NCI-H2107 treated with DMSO at 0.1 percent for 48 hours (cell line): ENCODE data around the gene ZNF536.

Experiments used
- DNase-seq: peaks from one replicate; lab custom pipeline; 2025; ENCODE audit not compliant: unreplicated experiment; lab: John Stamatoyannopoulos, UW

The ZNF536 gene

DNA sequence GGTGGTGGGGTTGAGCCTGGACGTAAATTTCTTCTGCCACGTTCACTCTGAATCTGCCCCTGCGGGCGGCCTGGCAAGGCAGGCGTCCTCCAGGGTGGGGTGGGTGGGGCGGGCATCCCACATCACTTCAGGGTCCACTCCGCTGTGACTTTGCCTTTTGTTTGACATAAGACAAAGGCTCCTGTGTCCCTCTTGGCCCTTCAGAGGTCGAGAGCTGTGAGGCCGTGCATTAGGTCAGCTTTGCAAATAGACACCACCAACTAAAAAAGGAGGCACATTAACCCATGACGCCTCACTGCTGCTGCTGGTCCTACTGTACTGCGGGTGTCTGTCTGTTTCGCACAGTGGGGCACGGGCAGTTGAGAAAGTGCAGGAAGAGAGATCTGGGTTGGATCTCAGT lies 10.5 kb upstream of the ZNF536 start:
- DNase-seq, result no peak

DNA sequence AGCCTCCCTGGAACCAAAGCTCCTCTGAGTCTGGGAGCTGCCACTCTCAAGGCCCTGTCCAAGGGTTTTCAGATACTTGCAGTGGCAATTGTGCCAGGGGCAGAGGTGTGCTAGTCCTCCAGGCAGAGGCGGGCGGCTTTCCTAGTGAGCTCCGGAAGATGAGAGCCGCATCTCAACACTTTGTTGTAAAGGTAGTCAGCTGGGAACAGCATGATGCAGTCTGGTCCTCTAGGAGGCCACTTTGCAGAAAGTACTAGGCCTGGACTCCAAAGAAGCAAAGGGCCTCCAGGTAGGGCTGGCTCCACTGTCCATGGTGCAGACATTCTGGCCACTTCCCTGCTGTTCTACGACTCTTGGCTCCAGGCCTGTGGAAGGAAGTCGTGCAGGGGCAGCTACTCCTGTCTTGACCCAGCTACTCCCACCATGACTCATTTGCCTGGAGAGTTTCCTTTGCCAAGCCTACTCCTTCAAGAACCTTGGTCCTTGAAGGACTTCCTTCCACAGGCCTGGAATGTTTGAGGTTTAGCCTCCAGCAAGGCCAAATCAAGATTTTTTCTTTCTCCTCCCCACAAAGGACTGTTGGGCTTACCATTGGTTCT lies 9.9 kb upstream of the ZNF536 start:
- DNase-seq, result no peak

DNA sequence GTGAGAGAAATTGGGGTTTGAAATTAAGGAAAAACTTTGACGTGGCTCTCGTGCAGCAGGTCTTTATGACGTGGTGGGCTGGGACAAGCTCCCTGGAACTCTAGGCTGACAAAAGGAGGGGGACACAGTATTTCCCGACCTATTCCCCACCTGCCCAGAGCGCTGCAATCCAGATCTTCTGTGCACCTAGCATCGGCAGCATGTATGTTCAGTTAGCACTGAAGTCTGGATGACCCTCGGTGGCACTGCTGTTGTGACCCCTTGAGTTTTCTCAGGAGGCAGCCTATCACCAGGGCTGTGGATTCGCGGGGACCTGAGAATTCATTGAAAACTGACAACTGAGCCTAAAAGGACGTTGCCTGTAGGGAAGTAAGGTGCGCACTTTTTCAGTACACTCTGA lies 9.1 kb upstream of the ZNF536 start:
- DNase-seq, result no peak

DNA sequence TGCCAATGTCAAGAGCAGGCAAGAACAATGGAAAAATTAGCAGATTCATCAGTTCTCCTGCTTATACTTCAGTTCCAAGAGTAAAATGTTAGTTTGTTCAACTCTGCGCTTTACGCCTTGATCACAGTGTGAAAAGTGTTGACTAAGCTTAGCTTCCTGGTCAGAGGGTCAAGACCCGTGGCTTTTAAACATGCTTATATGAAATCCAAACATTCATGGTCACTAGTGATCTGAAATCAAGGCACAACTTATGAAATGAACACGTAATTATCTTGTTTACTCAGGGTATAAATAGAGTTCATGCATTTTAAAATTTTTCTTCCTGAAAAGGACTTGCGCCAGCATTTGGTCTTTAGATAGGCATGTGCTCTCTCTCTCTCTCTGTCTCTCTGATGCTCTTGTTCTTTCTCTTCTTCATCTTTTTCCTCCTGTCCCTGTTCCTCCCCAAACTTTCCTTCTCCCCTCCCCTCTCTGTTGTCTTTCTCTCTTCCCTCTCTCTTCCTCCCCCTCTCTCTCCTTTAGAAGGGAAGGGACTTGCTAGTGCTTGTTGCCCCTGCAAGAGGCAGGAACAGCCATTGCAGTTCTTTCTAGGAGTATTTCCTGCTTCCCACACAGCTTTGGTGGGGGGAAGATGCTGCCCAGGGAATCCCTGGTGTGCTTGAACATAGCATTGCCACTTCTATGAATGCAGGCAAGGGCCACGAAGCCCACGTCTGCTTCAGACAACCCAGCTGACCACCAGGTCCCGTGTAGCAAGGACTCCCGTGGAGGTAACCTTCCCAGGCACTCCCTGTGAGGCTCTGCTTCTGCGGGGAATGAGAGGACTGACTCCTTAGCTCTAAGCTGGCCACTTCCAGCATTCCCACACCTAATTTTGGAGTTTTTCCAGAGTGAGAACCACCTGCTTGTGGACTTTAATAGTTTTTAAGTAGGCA lies 7.1 kb upstream of the ZNF536 start:
- no peak for DNase-seq

DNA sequence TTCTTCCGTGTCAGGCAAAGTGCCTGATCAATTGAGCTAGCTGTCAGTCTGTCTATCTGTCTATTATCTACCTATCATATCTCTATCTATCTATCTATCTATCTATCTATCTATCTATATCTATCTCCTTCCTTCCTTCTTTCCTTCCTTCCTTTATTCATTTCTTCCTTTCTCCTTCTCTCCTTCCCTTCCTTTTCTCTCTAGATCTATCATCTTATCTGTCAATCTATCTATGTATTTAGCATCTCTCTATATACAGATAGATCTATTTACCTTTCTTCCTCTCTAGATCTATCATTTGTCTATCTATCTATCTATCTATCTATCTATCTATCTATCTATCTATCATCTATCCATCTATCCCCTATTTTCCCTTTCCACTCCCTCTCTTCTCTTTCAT lies 5.9 kb upstream of the ZNF536 start:
- DNase-seq, result no peak

DNA sequence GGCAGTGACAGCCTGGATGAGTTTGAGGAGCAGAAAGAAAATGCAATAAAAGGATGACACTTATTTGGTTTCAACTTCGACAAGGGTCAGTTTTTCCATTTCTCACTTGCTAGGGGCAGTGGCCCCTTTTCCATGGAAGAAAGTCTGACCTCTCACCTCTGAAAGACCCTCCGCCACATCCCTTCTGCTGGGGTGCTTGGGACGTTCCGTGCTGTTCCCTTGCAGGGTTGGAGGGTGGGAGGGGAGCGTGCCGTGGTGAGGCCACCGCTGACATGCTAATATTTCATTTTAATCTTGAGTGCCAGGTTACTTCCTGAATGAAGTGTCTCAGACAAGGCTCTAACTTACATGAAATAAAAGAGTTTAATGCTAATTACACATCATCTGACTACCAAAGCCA lies 5.2 kb upstream of the ZNF536 start:
- DNase-seq, result no peak

DNA sequence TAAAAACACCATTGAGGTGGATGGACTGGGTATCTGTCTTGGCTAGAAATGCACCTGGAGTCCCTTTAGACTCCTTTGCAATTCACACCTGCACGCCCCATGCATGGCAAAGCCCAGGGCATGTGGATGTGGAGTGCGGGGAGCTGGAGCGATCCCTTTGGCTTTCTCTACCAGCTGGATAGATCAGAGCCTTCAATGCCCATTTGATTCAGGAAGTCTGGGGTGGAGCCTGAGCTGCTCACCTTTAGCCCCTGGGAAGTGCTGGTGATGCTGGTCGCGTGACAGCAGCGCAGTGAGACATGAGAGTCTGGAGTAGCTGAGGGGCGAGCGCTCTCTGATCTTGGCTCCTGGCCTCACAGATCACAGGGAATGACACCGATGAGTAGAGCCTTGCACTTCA lies 4.8 kb upstream of the ZNF536 start:
- DNase-seq, result no peak

DNA sequence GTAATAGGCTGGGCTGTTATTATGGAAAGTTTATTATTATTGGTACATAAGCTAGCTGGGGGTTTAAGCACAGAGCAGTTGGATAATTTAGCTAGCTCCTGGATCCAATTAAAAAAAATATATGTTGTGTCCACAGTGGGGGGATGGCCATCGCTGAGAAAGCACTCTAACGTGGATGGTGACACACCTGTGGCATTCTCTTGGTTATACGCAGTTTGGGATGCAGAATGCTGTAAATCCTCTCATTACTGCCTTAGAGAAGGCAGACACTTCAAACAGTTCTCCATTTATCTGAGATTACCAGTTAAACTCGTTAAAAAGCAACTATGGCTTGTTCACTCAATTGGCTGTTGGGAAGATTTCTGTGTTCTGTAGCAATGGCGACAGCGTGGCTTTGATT lies 2.4 kb upstream of the ZNF536 start:
- no peak for DNase-seq

DNA sequence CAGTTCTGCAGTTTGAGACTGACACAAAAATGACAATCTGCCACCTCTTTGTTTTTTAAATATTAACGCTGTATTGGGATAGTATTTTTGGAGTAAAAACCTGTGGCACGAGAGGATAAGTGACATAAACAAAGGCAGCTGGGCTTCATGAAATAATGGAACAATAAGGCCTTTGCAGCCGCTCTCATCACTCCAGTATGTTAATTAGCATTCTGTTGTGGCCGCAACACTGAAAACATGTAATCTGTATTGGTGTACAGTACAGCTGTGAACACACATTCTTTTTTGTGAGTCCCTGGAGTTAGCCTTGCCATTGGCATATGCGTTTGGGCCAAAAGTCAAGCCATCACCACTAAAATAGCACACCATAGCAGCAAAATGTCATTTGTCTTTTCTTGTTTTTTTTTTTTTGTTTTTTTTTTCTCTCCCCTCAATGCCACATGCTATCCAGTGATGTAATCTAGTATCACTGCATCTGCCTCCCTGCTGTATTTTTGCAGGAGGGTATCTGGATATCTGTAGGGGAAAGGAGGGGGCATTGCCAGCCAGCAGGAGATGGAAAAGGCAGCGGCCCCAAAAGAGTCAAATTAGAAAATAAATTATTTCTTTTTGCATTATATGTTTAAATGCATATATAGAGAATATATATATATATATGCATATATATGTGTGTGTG lies 885 bp upstream of the ZNF536 start:
- DNase-seq, result peak; percentile 2

DNA sequence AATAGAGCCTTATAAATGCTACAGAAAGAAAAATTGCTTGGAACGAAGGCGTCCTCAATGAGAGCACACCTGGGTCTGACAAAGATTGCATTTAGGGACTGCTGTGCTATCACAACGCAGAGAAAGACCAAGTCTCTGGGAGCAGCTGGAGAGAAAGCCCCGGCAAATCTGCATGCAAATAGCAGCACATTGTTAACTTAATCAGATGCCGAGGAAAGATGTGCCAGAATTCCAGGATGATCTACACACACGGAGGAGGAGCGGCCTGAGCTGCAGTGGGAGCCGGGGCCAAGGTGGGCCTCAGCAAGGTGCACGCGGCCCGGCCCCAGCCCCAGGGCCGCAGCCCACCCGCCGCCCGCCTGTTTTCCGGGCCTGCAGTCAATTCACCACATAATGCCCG lies 1.4 kb downstream of the ZNF536 start:
- no peak for DNase-seq

DNA sequence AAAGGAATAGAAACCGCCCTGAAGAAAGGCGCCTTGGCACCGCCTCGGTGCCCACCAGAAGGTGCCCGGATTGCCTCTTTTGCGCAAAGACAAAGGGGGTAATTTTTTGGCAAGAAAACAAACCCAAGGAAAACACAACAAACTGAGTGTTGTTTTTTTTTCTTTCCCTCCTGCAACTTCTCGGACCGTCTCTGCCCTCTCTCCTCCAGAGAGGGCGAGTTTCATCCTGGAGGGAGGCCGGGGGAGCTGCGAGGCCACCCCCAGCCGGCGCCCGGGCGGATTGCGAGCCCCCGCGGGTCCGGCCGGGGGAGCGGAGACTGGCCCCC lies 2.3 kb downstream of the ZNF536 start:
- no peak for DNase-seq

DNA sequence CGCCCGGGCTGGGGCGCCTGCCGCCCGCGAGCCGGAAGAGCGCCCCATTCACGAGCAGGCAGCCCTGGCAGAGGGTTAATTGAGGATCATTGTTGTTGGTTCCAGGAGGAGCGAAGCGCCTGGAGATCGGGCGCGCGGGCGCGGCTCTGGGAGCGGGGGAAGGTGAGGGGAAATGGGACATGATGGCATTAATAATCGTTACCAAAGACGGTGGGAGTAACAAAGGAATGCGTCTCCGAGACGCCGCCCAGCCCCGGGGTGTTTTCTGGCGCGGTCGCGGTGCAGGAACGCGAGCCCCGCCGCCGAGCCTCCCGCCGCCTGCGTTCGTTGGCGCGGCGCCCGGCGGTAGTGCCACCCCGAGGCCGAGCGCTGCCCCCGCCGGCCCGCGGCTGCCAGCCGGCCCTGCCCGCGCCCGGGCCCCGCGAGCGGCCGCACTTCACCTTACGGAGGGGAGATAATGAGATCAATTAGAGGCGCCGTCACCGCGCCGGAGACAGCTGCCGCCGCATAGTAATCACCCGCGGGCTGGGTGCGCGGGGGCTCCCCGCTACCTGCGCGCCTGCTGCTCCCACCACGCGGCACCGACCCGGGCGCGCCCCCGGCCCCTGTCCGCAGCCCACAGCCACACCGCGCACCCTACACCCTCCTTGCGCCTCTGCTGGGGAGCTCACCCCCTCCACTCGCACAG lies 2.8 kb downstream of the ZNF536 start:
- DNase-seq, result no peak

DNA sequence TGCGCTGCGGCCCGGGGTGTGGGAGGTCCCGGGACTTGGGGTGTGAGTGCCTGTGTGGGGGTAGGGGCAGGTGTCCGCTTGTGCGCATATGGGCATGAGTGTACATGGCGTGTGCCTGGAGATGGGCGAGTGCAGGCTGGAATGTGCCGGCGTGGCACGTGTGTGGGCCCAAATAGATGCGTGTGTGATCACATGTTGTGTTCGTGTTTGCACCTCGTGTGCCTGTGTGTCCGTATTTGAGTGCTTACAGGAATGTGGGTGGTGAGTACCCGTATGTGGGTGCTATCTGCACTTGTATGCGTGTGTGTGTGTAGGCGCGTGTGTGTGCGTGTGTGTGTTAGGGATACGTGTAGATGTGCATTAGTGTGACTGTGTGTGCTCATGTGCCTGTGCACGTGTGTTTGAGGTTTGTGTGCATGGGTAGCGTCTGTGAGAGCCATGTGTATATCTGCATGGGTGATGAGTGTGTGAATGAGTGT lies 3.4 kb downstream of the ZNF536 start:
- no peak for DNase-seq

DNA sequence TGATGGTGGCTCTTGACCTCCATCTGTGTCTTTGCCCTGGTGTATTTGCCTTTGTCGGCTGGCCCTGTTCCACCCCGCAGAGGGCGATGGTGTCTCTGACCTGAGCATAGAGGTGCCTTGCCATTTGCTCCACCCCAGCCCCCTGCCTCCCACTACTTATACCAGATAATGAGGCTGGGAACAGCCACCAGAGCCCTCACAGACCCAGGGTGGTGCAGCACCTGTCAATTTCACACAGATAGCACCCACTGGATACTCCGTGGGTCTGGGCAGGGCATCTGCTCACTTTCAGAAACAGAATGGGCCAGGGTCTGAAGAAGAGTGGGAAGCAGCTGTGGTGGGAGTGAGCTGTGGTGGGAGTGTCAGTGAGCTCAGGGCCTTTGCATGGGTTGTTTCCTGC lies 4.1 kb downstream of the ZNF536 start:
- no peak for DNase-seq

DNA sequence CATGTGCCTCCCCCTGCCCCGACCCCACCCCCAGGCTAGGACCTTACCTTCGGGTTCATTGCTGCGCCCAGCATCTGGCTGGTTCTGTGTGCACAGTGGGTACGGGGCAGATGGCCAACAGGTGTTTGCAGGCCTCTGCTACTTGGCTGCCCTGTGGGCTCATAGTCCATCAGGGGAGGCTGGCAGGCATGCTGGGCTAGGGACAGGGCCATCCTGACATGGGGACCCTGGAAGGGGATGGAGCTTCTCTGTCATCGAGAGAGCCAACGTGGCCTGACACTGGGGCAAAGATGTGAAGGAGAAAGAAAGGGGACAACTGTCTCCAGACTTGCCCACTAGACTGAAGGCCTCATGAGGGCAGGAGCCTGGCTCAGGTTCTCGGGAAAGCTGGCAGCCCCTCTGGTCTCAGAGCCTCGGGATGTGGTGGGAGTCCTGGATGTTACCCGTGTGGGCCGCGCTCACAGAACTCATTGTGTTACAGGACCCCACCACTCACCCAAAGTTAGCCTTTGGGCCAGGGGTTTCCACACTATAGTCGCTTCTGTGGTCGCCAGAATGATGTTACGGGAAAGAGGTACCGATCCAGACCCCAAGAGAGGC lies 4.7 kb downstream of the ZNF536 start:
- no peak for DNase-seq

DNA sequence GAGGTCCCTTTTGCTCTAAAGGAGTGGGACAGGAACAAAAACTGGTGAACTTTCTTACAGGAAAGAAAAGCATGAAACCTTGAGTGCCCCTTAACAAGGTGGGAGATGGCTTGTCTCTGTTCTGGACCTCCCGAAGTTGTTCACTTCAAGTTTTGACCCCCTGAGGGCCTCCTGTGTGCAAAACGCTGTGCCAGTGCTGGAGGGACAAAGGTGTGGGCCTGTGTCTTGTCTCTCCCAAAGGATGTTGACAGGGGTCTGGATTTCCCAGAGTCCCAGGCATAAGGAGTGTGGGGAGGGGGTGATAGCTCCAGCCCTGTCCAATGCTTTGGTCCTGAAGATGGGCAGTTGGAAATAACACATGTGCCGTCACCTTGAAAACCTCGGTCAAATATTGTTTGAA lies 6.5 kb downstream of the ZNF536 start:
- no peak for DNase-seq

DNA sequence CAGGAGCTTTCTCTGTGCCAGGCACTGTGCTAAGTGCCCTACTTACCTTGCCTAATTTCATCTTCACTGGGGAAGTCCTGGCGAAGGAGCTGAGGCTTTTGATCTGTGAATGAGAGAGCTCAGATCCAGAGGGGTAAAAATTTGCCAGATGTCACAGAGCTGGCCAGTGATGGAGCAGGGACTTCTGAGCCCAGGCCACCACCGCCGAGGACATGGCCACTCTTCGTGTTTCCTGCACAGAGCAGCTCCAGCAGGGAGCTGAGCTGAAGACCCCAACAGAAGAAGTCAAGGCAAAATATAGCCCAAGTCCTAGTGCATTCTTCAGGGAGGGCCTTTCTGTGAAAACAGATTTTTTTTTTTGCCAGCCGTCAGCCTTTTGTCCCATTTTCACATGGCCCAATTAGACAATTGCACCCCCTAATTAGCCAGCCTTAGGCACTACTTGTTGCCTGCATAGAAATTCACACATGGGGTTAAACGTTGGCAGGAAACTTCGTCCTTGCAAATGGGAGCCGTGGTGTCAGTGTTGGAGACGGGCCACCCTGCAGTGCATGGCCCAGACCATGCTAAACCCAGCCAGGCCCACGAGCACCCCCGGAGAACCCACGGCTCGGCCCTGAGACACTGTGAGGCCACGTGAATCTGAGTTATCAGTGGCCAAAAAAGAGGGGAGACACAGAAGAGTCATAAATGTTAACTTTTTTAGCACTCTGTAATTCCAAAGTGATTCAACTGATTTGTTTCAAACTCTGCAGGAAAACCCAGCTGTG lies 7.8 kb downstream of the ZNF536 start:
- DNase-seq, result no peak

DNA sequence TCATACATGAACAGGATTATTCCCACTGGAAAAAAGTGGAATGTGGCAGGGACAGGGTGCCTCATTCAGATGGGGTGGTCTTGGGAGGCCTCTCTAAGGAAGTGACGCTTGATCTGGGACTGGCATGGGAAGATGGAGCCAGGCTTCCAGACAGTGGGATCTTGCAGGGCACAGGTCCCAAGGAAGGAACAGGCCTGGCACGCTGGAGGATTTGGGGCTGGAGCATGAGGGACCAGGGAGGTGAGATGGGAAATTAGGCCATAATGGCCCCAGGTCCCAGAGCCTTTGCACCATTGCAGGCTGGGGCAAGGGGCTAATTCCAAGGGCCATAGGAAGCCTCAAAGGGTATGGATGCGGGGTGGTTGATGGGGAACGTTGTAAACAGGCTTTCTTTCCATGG lies 9.2 kb downstream of the ZNF536 start:
- no peak for DNase-seq

DNA sequence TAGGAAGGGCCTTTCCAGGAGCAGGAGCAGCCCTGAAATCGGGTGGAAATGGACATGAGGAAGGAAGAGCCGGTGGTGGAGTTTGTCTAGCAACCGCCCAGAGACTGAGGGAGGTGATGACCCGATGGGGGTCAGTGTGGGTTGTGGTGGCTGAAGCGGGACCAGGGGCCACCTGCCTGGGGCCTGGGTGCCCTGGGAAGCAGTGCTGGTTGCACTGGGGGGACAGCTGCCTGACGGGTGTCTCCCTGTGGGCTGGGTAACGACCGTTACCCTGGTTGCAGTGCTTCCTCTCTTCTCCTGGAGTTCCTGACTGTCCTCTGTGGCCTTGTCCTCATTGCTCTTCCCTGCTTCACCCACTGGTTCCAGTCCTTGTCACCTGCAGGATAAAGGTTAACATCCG lies 13.0 kb downstream of the ZNF536 start:
- no peak for DNase-seq

DNA sequence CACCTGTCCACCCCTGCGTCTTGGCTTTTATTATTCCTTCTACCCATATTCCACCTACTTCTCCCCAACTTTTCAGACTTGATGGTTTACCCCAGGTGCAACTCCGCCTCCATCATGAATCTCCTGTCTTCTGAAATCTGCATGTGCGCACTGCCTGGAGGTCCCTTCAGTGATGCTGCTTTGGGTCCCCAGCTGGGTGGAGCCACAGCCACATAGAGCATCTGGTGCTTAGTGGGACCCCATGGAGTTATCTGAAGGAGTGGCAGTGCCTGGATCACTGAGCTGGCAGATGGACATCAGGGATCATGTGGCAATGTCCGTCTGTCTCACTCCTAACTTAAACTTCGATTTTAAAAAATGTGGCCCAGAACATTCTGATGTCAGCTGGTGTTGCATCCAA lies 13.5 kb downstream of the ZNF536 start:
- DNase-seq, result no peak
